OCI-LY3 (cell line): ENCODE results near the gene CCDC106.

Source experiments
- H2AFZ ChIP-seq: fragments of 200-600, 300-600 bp; shearing (Covaris generic); 2 replicates; pipeline ENCODE4 v1.6.0; 2014; ENCODE audit warnings: antibody characterized with exemption, low read depth, low read length
- H3K27ac ChIP-seq: fragments of 200-600, 300-600 bp; sonication (generic); 2 replicates; pipeline ENCODE4 v1.5.1; 2014; ENCODE audit warnings: mild to moderate bottlenecking, low read length, moderate library complexity, mixed read lengths
- H3K27me3 ChIP-seq: fragments of 200-600, 300-600 bp; sonication (generic); 2 replicates; pipeline ENCODE4 v1.6.1; 2014; ENCODE audit warnings: low read depth, low read length, mixed read lengths
- H3K36me3 ChIP-seq: fragments of 200-600, 300-600 bp; sonication (generic); replicated peaks from 2 replicates; pipeline ENCODE3; 2014; ENCODE audit warnings: low read depth, low read length, mixed read lengths
- H3K4me1 ChIP-seq: fragments of 300-600, 200-600 bp; sonication (generic); 2 replicates; pipeline ENCODE4 v1.6.1; 2014; ENCODE audit warnings: low read length, mixed read lengths
- H3K4me2 ChIP-seq: fragments of 200-600, 300-600 bp; sonication (generic); 2 replicates; pipeline ENCODE4 v1.6.1; 2014; ENCODE audit warnings: low read length, mixed read lengths
- H3K4me3 ChIP-seq: fragments of 300-600, 200-600 bp; sonication (generic); 2 replicates; pipeline ENCODE4 v1.5.1; 2014; ENCODE audit warnings: antibody characterized with exemption, mild to moderate bottlenecking, low read length, moderate library complexity
- H3K79me2 ChIP-seq: fragments of 300-600, 200-600 bp; shearing (Covaris generic); 2 replicates; pipeline ENCODE4 v1.6.1; 2014; ENCODE audit warnings: mild to moderate bottlenecking, low read length, mixed read lengths
- H3K9ac ChIP-seq: fragments of 300-600, 200-600 bp; shearing (Covaris generic); 2 replicates; pipeline ENCODE4 v1.6.0; 2014; ENCODE audit warnings: mild to moderate bottlenecking, low read length, moderate library complexity
- H3K9me3 ChIP-seq: fragments of 200-600, 300-600 bp; shearing (Covaris generic); 2 replicates; pipeline ENCODE4 v1.6.1; 2014; ENCODE audit warnings: low read length, mixed read lengths; ENCODE audit not compliant: insufficient read depth
- H4K20me1 ChIP-seq: fragments of 200-600, 300-600 bp; sonication (generic); 2 replicates; pipeline ENCODE4 v1.6.1; 2016; ENCODE audit warnings: low read length, mixed read lengths; ENCODE audit not compliant: insufficient read depth
- CTCF ChIP-seq: fragments of 200-600, 300-600 bp; sonication (generic); IDR thresholded peaks from 2 replicates; pipeline ENCODE4 v1.5.1; 2014; ENCODE audit warnings: antibody characterized with exemption, low read length, low read depth
- EZH2phosphoT487 ChIP-seq: fragments of 200-600 bp; shearing (Covaris generic); IDR thresholded peaks from 2 replicates; pipeline ENCODE4 v1.6.1; 2018; ENCODE audit warnings: antibody characterized with exemption, mixed run types, low read depth

CCDC106 gene

GRCh38 chr19:55679343-55680257, 31.6 kb downstream of the CCDC106 start:
- H3K27ac ChIP-seq = no peak overlapping the region; the same call in 1 of the 2 replicates
- H4K20me1 ChIP-seq = peaks cover 55% of the 10 kb centered on the region
- H3K27me3 ChIP-seq = no peaks in the 10 kb centered on the region
- no peak overlapping the region for H3K4me3 ChIP-seq
- H3K9me3 ChIP-seq = no peaks in the 10 kb centered on the region
- H3K4me2 ChIP-seq = no peak overlapping the region; the same call in 1 of the 2 replicates
- peaks cover 93% of the 10 kb centered on the region for H3K79me2 ChIP-seq
- no peak for TF ChIP-seq EZH2phosphoT487
- no peak for TF ChIP-seq CTCF
- peaks cover 36% of the 10 kb centered on the region for H3K4me1 ChIP-seq
- H3K9ac ChIP-seq = no peak overlapping the region
- peaks cover 54% of the 10 kb centered on the region for H3K36me3 ChIP-seq
- no peak overlapping the region for H2AFZ ChIP-seq

DNA sequence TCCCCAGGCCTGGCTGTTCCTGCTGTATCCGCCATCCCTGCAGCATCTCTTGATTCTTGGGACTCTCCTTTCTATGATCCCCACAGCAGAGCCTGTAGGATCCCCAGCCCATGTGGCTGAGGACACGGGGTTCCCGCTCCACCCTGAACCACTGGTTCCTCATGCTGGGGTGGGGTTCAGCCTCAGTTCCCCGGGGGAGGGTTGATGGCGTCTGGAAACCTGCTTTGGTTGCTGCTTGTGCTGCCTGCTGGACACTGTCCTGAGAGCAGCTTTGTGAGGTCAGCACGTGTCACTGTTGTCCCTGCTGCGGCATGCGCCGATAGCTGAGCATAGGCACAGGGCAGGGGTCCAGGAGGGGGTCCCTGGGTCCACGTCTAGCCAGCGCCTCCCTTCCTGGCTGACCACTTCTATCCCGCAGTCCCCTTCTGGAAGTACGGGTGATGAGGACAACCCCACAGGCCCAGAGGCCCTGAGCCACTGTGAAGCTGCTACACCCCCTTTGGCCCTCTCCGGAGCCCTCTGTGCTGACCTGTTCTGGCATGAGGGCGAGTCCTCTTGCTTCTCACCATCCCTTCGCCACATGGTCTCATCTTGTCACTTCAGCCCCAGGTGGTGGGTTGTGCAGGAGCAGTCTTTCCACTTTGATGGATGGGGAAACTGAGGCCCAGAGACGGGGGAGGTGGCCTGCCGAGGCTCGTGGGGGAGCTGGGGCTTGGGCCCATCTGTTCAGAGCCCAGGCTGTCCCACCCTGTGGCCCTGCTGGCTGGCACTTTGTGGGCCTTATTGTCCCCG, 32.5 kb downstream of the CCDC106 start:
- no peak overlapping the region for H3K9ac ChIP-seq
- H3K4me2 ChIP-seq = no peak overlapping the region
- H3K9me3 ChIP-seq = no peaks in the 10 kb centered on the region
- no peaks in the 10 kb centered on the region for H3K27me3 ChIP-seq
- no peak overlapping the region for H2AFZ ChIP-seq
- TF ChIP-seq EZH2phosphoT487 = no peak
- TF ChIP-seq CTCF = no peak
- no peak overlapping the region for H3K27ac ChIP-seq
- peaks cover 63% of the 10 kb centered on the region for H3K36me3 ChIP-seq
- H4K20me1 ChIP-seq = peaks cover 64% of the 10 kb centered on the region
- H3K79me2 ChIP-seq = peaks cover 97% of the 10 kb centered on the region
- H3K4me1 ChIP-seq = peaks cover 36% of the 10 kb centered on the region
- H3K4me3 ChIP-seq = no peak overlapping the region

- Histone ChIP-seq H3K36me3 (peaks cover 68% of the 10 kb centered on the region), H3K9ac (no peak overlapping the region), H3K79me2 (peaks cover 97% of the 10 kb centered on the region)
Observed at GRCh38 chr19:55681131-55682092, 33.4 kb downstream of the CCDC106 start.

More at GRCh38 chr19:55681131-55682092, 33.4 kb downstream of the CCDC106 start:
- Histone ChIP-seq H2AFZ (no peak overlapping the region), H3K27me3 (no peaks in the 10 kb centered on the region), H3K4me3 (no peak overlapping the region), H4K20me1 (peaks cover 73% of the 10 kb centered on the region), H3K4me1 (peaks cover 33% of the 10 kb centered on the region), H3K27ac (no peak overlapping the region), H3K9me3 (no peaks in the 10 kb centered on the region), H3K4me2 (no peak overlapping the region)
- TF ChIP-seq EZH2phosphoT487 (no peak), CTCF (no peak)
